ENCODE data around the gene PLCH1. TPM values are rescaled to one million over a fixed set of nuclear protein-coding genes. Genes with fewer than 3 reads are reported as not detected.

The PLCH1 gene
- total and polyA plus RNA-seq, 9 of the 15 experiments (the other 6 are each of a cell fraction or from before 2014, with no cell fraction given) = 0.17 to 0.62 (median 0.40) TPM

- in situ Hi-C loops (cut with MboI) (no loop called here), intact Hi-C loops (cut with micrococcal nuclease) (no loop called here)
- H4K20me1 ChIP-seq (replicated peaks; ENCODE audit: control insufficient read depth, insufficient read depth, low read length) = no peaks in the 10 kb centered on the region
- WGBS (ENCODE audit: insufficient coverage, low coverage, missing lambda C conversion rate) = 0% methylated on average over 1 of the region's 1 CpG
- no peak overlapping the region for H3K27ac ChIP-seq (ENCODE audit: extremely low read depth, low read depth, low read length)
- no peaks in the 10 kb centered on the region for H3K36me3 ChIP-seq (ENCODE audit: control insufficient read depth, insufficient read depth, low read length)
- H2AFZ ChIP-seq (ENCODE audit: low read depth, low read length) = no peak overlapping the region
- no peaks in the 10 kb centered on the region for H3K4me1 ChIP-seq (replicated peaks in 1 of 2; ENCODE audit: control insufficient read depth in 2 of 2, insufficient read depth in 2 of 2, low read length in 2 of 2)
- no peak overlapping the region for H3K9ac ChIP-seq (ENCODE audit: insufficient read depth in 1 of 2, low read depth in 2 of 2, low read length in 2 of 2)
- H3K4me2 ChIP-seq (ENCODE audit: insufficient read depth, low read length) = no peak overlapping the region
- ATAC-seq = no peak
- no peak for FAIRE-seq
- no peaks in the 10 kb centered on the region for H3K27me3 ChIP-seq (ENCODE audit: control insufficient read depth in 2 of 2, insufficient read depth in 2 of 2, low read length in 2 of 2)
- CTCF ChIA-PET (ENCODE audit: low intra/inter-chr PET ratio) = no interaction called here
- no peaks in the 10 kb centered on the region for H3K79me2 ChIP-seq (ENCODE audit: control insufficient read depth, insufficient read depth, low read length)
- POLR2A ChIA-PET = no interaction called here
- no peaks in the 10 kb centered on the region for H3K9me1 ChIP-seq (ENCODE audit: control insufficient read depth, insufficient read depth, low read length)
- no peaks in the 10 kb centered on the region for H3K9me3 ChIP-seq (replicated peaks; ENCODE audit: control insufficient read depth, insufficient read depth, low read depth, low read length)
- no peak for DNase-seq (ENCODE audit: extremely low read depth in 1 of 4, low spot score in 3 of 4)
- no peak overlapping the region for H3K4me3 ChIP-seq
- TF ChIP-seq ETV1 (tag; conservative IDR thresholded peaks at IDR 0.05; ENCODE audit: low read depth) (no peak), ZNF766 (CRISPR knock-in tag; conservative IDR thresholded peaks at IDR 0.05) (no peak)
- BruUV-seq (replicated peaks) = no TSS peak
These were observed 303.4 kb downstream of the PLCH1 start for GRCh38 chr3:155441506-155441905.

GRCh38 chr3:155441026-155441425, 303.8 kb downstream of the PLCH1 start:
- Histone ChIP-seq H3K79me2 (ENCODE audit: control insufficient read depth, insufficient read depth, low read length) (no peaks in the 10 kb centered on the region), H3K27ac (ENCODE audit: extremely low read depth, low read depth, low read length) (no peak overlapping the region), H3K4me3 (no peak overlapping the region), H4K20me1 (replicated peaks; ENCODE audit: control insufficient read depth, insufficient read depth, low read length) (no peaks in the 10 kb centered on the region), H3K9me3 (replicated peaks; ENCODE audit: control insufficient read depth, insufficient read depth, low read depth, low read length) (no peaks in the 10 kb centered on the region), H3K36me3 (ENCODE audit: control insufficient read depth, insufficient read depth, low read length) (no peaks in the 10 kb centered on the region), H3K4me1 (replicated peaks in 1 of 2; ENCODE audit: control insufficient read depth in 2 of 2, insufficient read depth in 2 of 2, low read length in 2 of 2) (no peaks in the 10 kb centered on the region), H3K4me2 (ENCODE audit: insufficient read depth, low read length) (no peak overlapping the region), H2AFZ (ENCODE audit: low read depth, low read length) (no peak overlapping the region), H3K9me1 (ENCODE audit: control insufficient read depth, insufficient read depth, low read length) (no peaks in the 10 kb centered on the region), H3K9ac (ENCODE audit: insufficient read depth in 1 of 2, low read depth in 2 of 2, low read length in 2 of 2) (no peak overlapping the region), H3K27me3 (ENCODE audit: control insufficient read depth in 2 of 2, insufficient read depth in 2 of 2, low read length in 2 of 2) (no peaks in the 10 kb centered on the region)
- FAIRE-seq = no peak
- in situ Hi-C loops (cut with MboI) = no loop called here
- POLR2A ChIA-PET = interaction anchor here (0.7 kb wide), 1 partner anchor 11 kb away, joined by 3 read pairs; no protein-coding TSS in a partner anchor
- TF ChIP-seq ZFX (CRISPR knock-in tag; IDR thresholded peaks at IDR 0.05) = no peak
- TF ChIP-seq FOXK2 (conservative IDR thresholded peaks at IDR 0.05 in 1 of 2, IDR thresholded peaks at IDR 0.05 in 1 of 2; ENCODE audit: low read depth in 2 of 2) = no peak
- TF ChIP-seq ETS1 (conservative IDR thresholded peaks at IDR 0.05; ENCODE audit: control insufficient read depth, low read depth, low read length) = no peak
- no peak for TF ChIP-seq GTF2E2 (tag; IDR thresholded peaks at IDR 0.05)
- no peak for TF ChIP-seq SREBF1 (IDR thresholded peaks at IDR 0.05; ENCODE audit: borderline replicate concordance, low read depth, low read length)
- TF ChIP-seq TAF9B (IDR thresholded peaks at IDR 0.05; ENCODE audit: partially characterized antibody) = no peak
- TF ChIP-seq PURB (CRISPR knock-in tag; IDR thresholded peaks at IDR 0.05; ENCODE audit: low read depth) = no peak
- no peak for TF ChIP-seq MAFG (tag; conservative IDR thresholded peaks at IDR 0.05)
- no peak for TF ChIP-seq SMC3 (conservative IDR thresholded peaks at IDR 0.05; ENCODE audit: insufficient read depth, low read depth, low read length)
- no peak for TF ChIP-seq CHD4 (IDR thresholded peaks at IDR 0.05; ENCODE audit: insufficient read depth, insufficient replicate concordance, low read depth, low read length, poor library complexity, severe bottlenecking)
- TF ChIP-seq TRIM25 (IDR thresholded peaks at IDR 0.05; ENCODE audit: borderline replicate concordance) = no peak
- WGBS (ENCODE audit: insufficient coverage, low coverage, missing lambda C conversion rate) = 0% methylated on average over 2 of the region's 2 CpGs
- no peak for ATAC-seq
- DNase-seq (ENCODE audit: extremely low read depth in 1 of 4, low spot score in 3 of 4) = no peak
- intact Hi-C loops (cut with micrococcal nuclease) = no loop called here
- no TSS peak for BruUV-seq (replicated peaks)
- CTCF ChIA-PET (ENCODE audit: low intra/inter-chr PET ratio) = no interaction called here

All from K562 (cell line).